Trophoblast cell (in vitro differentiated cells and primary cell): ENCODE measurements around the gene RAB20.
A peak's percentile ranks its signal among the peaks of the same experiment; 100 is the strongest.

ENCODE experiments used
- DNase-seq, 2 donors: peaks; one replicate each; pipeline ENCODE4 v3.0.0-alpha.2; 2016
- H2AFZ ChIP-seq: 2 replicates; pipeline ENCODE4 v1.6.1; 2013; ENCODE audit warnings: low read length, moderate library complexity, mild to moderate bottlenecking; ENCODE audit not compliant: insufficient read depth, poor library complexity
- H2AK5ac ChIP-seq: 2 replicates; pipeline ENCODE4 v1.6.1; 2013; ENCODE audit warnings: mild to moderate bottlenecking, low read length
- H2BK120ac ChIP-seq: 2 replicates; pipeline ENCODE4 v1.6.1; 2013; ENCODE audit warnings: low read length, mild to moderate bottlenecking, moderate library complexity; ENCODE audit not compliant: insufficient read depth, poor library complexity
- H2BK12ac ChIP-seq: 2 replicates; pipeline ENCODE4 v1.6.1; 2013; ENCODE audit warnings: mild to moderate bottlenecking, low read length, moderate library complexity
- H2BK5ac ChIP-seq: 2 replicates; pipeline ENCODE4 v1.6.1; 2013; ENCODE audit warnings: low read length, low read depth, moderate library complexity, mild to moderate bottlenecking; ENCODE audit not compliant: poor library complexity
- H3K14ac ChIP-seq: 2 replicates; pipeline ENCODE4 v1.6.1; 2013; ENCODE audit warnings: mild to moderate bottlenecking, low read length
- H3K18ac ChIP-seq: 2 replicates; pipeline ENCODE4 v1.6.1; 2013; ENCODE audit warnings: mild to moderate bottlenecking, low read length
- H3K23ac ChIP-seq: 2 replicates; pipeline ENCODE4 v1.6.1; 2013; ENCODE audit warnings: low read length
- H3K27ac ChIP-seq: 2 replicates; pipeline ENCODE4 v1.5.1; 2013; ENCODE audit warnings: low read depth, mild to moderate bottlenecking, inconsistent platforms, low read length, moderate library complexity
- H3K27me3 ChIP-seq: 2 replicates; pipeline ENCODE4 v1.6.1; 2013; ENCODE audit warnings: inconsistent platforms, mild to moderate bottlenecking, low read length, moderate library complexity; ENCODE audit not compliant: insufficient read depth
- H3K36me3 ChIP-seq, 2 experiments: 1 replicate in 1 of 2; 2 replicates in 1 of 2; pipeline ENCODE4 v1.6.1; 2013; ENCODE audit warnings: low read length in 2 of 2, mild to moderate bottlenecking in 2 of 2, moderate library complexity in 1 of 2; ENCODE audit not compliant: insufficient read depth in 2 of 2, control insufficient read depth in 1 of 2
- H3K4ac ChIP-seq: 2 replicates; pipeline ENCODE4 v1.6.1; 2013; ENCODE audit warnings: low read depth, mild to moderate bottlenecking, low read length, moderate library complexity
- H3K4me1 ChIP-seq, 2 experiments: 1 replicate in 1 of 2; 2 replicates in 1 of 2; pipeline ENCODE4 v1.6.1; 2013; ENCODE audit warnings: low read length in 2 of 2, mild to moderate bottlenecking in 2 of 2, moderate library complexity in 1 of 2; ENCODE audit not compliant: insufficient read depth in 2 of 2, control insufficient read depth in 1 of 2
- H3K4me2 ChIP-seq: 2 replicates; pipeline ENCODE4 v1.6.1; 2013; ENCODE audit warnings: inconsistent platforms, mild to moderate bottlenecking, low read length, moderate library complexity
- H3K4me3 ChIP-seq: 2 replicates; pipeline ENCODE4 v1.5.1; 2013; ENCODE audit warnings: mild to moderate bottlenecking, low read depth, low read length, inconsistent platforms
- H3K79me1 ChIP-seq: one replicate; pipeline ENCODE4 v1.6.1; 2013; ENCODE audit warnings: low read length
- H3K79me2 ChIP-seq: 2 replicates; pipeline ENCODE4 v1.6.1; 2013; ENCODE audit warnings: low read length, mild to moderate bottlenecking; ENCODE audit not compliant: control insufficient read depth, insufficient read depth, poor library complexity
- H3K9ac ChIP-seq: 2 replicates; pipeline ENCODE4 v1.6.1; 2013; ENCODE audit warnings: mild to moderate bottlenecking, low read length
- H3K9me3 ChIP-seq: 2 replicates; pipeline ENCODE4 v1.6.1; 2013; ENCODE audit warnings: low read depth, mild to moderate bottlenecking, control low read depth, inconsistent platforms, low read length; ENCODE audit not compliant: insufficient read depth
- H4K12ac ChIP-seq: 2 replicates; pipeline ENCODE4 v1.6.1; 2013; ENCODE audit warnings: low read depth, mild to moderate bottlenecking, low read length, moderate library complexity
- H4K8ac ChIP-seq: 2 replicates; pipeline ENCODE4 v1.6.1; 2013; ENCODE audit warnings: low read depth, mild to moderate bottlenecking, low read length, moderate library complexity
- H4K91ac ChIP-seq: one replicate; pipeline ENCODE4 v1.6.1; 2013; ENCODE audit warnings: low read depth, mild to moderate bottlenecking, low read length, moderate library complexity
- WGBS: extraction: QIAGEN DNeasy Blood & Tissue Kit; methylation state at CpG from one replicate; pipeline ENCODE4 v1.1.7; 2013; ENCODE audit warnings: missing lambda C conversion rate; ENCODE audit not compliant: insufficient read length, insufficient coverage; ENCODE audit errors: extremely low coverage; 5-methylcytosine and 5-hydroxymethylcytosine counted together

Gene RAB20

GRCh38 chr13:110549795-110550160, 11.7 kb downstream of the RAB20 start:
- Histone ChIP-seq H3K79me1 (peaks cover 38% of the 10 kb centered on the region), H3K14ac (peak overlapping the region; percentile 91)

GRCh38 chr13:110548891-110549794, 12.4 kb downstream of the RAB20 start:
- Histone ChIP-seq H4K12ac (no peak overlapping the region), H3K14ac (peak overlapping the region; percentile 57), H3K4me2 (no peak overlapping the region), H3K79me1 (peaks cover 34% of the 10 kb centered on the region), H2AK5ac (peak overlapping the region; percentile 55), H2AFZ (no peak overlapping the region), H3K23ac (no peak overlapping the region), H3K9ac (no peak overlapping the region), H3K27ac (peak overlapping the region; percentile 83), H4K91ac (peak overlapping the region; percentile 71), H2BK12ac (peak overlapping the region; percentile 81), H2BK120ac (peak overlapping the region; percentile 89), H3K36me3 (peaks cover 5 to 6% of the 10 kb centered on the region in 2 experiments), H3K4me1 (peaks cover 32 to 40% of the 10 kb centered on the region in 2 experiments), H2BK5ac (peak overlapping the region; percentile 63), H4K8ac (peak overlapping the region; percentile 25), H3K4me3 (no peak overlapping the region), H3K79me2 (peaks cover 10% of the 10 kb centered on the region), H3K27me3 (no peaks in the 10 kb centered on the region), H3K9me3 (peaks cover 2% of the 10 kb centered on the region), H3K18ac (peak overlapping the region; percentile 13), H3K4ac (peak overlapping the region; percentile 59)
- peak; percentile 70 to 92 for DNase-seq
- no CpG with 5 or more reads among the region's 7 CpGs for WGBS

More at GRCh38 chr13:110549795-110550160, 11.7 kb downstream of the RAB20 start:
- DNase-seq, result no peak
- Histone ChIP-seq H3K4me1 (peaks cover 38 to 45% of the 10 kb centered on the region in 2 experiments), H2AK5ac (peak overlapping the region; percentile 67), H2BK5ac (peak overlapping the region; percentile 63), H3K23ac (no peak overlapping the region), H4K8ac (peak overlapping the region; percentile 75), H3K36me3 (peaks cover 3 to 6% of the 10 kb centered on the region in 2 experiments), H3K4me3 (no peak overlapping the region), H4K12ac (no peak overlapping the region), H3K27ac (peak overlapping the region; percentile 83), H3K18ac (peak overlapping the region; percentile 97), H3K9me3 (no peaks in the 10 kb centered on the region), H3K27me3 (no peaks in the 10 kb centered on the region), H3K4me2 (no peak overlapping the region), H3K79me2 (peaks cover 13% of the 10 kb centered on the region), H3K4ac (peak overlapping the region; percentile 61), H4K91ac (peak overlapping the region; percentile 91), H2BK12ac (peak overlapping the region; percentile 85), H2AFZ (no peak overlapping the region), H2BK120ac (peak overlapping the region; percentile 89), H3K9ac (no peak overlapping the region)
- WGBS, result no CpG with 5 or more reads among the region's 11 CpGs

- Histone ChIP-seq H2BK120ac (peak overlapping the region; percentile 56), H3K79me1 (peaks cover 33% of the 10 kb centered on the region), H3K14ac (no peak overlapping the region), H3K18ac (no peak overlapping the region), H4K8ac (no peak overlapping the region), H3K36me3 (peaks cover 7 to 8% of the 10 kb centered on the region in 2 experiments), H4K91ac (peak overlapping the region; percentile 81), H2BK12ac (no peak overlapping the region), H2AK5ac (no peak overlapping the region), H3K9ac (no peak overlapping the region), H3K4me1 (peaks cover 32 to 42% of the 10 kb centered on the region in 2 experiments), H3K27me3 (no peaks in the 10 kb centered on the region), H3K23ac (no peak overlapping the region), H4K12ac (no peak overlapping the region), H2AFZ (no peak overlapping the region), H2BK5ac (peak overlapping the region; percentile 71), H3K4me3 (no peak overlapping the region), H3K4me2 (peak overlapping the region; percentile 17), H3K9me3 (peaks cover 2% of the 10 kb centered on the region), H3K79me2 (peaks cover 9% of the 10 kb centered on the region), H3K27ac (peak overlapping the region; percentile 85), H3K4ac (no peak overlapping the region)
- DNase-seq, result peak; percentile 91 to 95
- no CpG with 5 or more reads among the region's 14 CpGs for WGBS
Observed at GRCh38 chr13:110546926-110547325, 14.6 kb downstream of the RAB20 start.

GRCh38 chr13:110546378-110546777, 15.1 kb downstream of the RAB20 start:
- Histone ChIP-seq H2BK5ac (peak overlapping the region; percentile 89), H2BK12ac (peak overlapping the region; percentile 96), H4K8ac (peak overlapping the region; percentile 76), H2AFZ (no peak overlapping the region), H3K9ac (no peak overlapping the region), H3K14ac (peak overlapping the region; percentile 88), H3K23ac (no peak overlapping the region), H2AK5ac (peak overlapping the region; percentile 67), H3K9me3 (peaks cover 2% of the 10 kb centered on the region), H3K79me1 (peaks cover 36% of the 10 kb centered on the region), H4K91ac (peak overlapping the region; percentile 92), H3K27ac (peak overlapping the region; percentile 72), H3K4me3 (no peak overlapping the region), H3K4ac (peak overlapping the region; percentile 83), H3K18ac (peak overlapping the region; percentile 92), H3K4me1 (peaks cover 35 to 45% of the 10 kb centered on the region in 2 experiments), H4K12ac (no peak overlapping the region), H2BK120ac (peak overlapping the region; percentile 94), H3K36me3 (peaks cover 7 to 8% of the 10 kb centered on the region in 2 experiments), H3K27me3 (no peaks in the 10 kb centered on the region), H3K4me2 (no peak overlapping the region), H3K79me2 (peaks cover 12% of the 10 kb centered on the region)
- DNase-seq, result peak; percentile 30 to 46
- no CpG with 5 or more reads among the region's 4 CpGs for WGBS
